Astrocyte (in vitro differentiated cells and primary cell): ENCODE data around the gene PCDHGA8. TPM values are rescaled to one million over a fixed set of nuclear protein-coding genes. Genes with fewer than 3 reads are reported as not detected.

Experiments
- DNase-seq: peaks from one replicate; pipeline ENCODE4 v3.0.0-alpha.2; 2010; ENCODE audit warnings: low read depth
- FAIRE-seq: peaks from 2 replicates; lab custom pipeline; 2011; peaks lifted over from hg19 to GRCh38; lab: Jason Lieb, UNC
- H2AFZ ChIP-seq: 2 replicates; pipeline ENCODE4 v1.6.0; 2012; ENCODE audit warnings: low read depth, low read length, inconsistent platforms
- H3K27ac ChIP-seq: 2 replicates; pipeline ENCODE4 v1.5.1; 2011; ENCODE audit warnings: low read depth, low read length, inconsistent platforms
- H3K27me3 ChIP-seq: 2 replicates; pipeline ENCODE4 v1.6.0; 2011; ENCODE audit warnings: low read length, inconsistent platforms; ENCODE audit not compliant: insufficient read depth
- H3K36me3 ChIP-seq: 2 replicates; pipeline ENCODE4 v1.5.1; 2011; ENCODE audit warnings: low read length, inconsistent platforms; ENCODE audit not compliant: insufficient read depth
- H3K4me1 ChIP-seq: 2 replicates; pipeline ENCODE4 v1.5.1; 2011; ENCODE audit warnings: low read length, inconsistent platforms; ENCODE audit not compliant: insufficient read depth
- H3K4me2 ChIP-seq: 2 replicates; pipeline ENCODE4 v1.6.0; 2012; ENCODE audit warnings: low read length, inconsistent platforms
- H3K4me3 ChIP-seq: 2 replicates; pipeline ENCODE4 v1.5.1; 2011; ENCODE audit warnings: low read depth, mild to moderate bottlenecking, low read length, inconsistent platforms; ENCODE audit not compliant: insufficient read depth
- H3K79me2 ChIP-seq: 2 replicates; pipeline ENCODE4 v1.6.0; 2012; ENCODE audit warnings: mild to moderate bottlenecking, low read length, inconsistent platforms; ENCODE audit not compliant: insufficient read depth
- H3K9ac ChIP-seq: 2 replicates; pipeline ENCODE4 v1.6.0; 2012; ENCODE audit warnings: mild to moderate bottlenecking, low read length, inconsistent platforms
- H3K9me3 ChIP-seq: 2 replicates; pipeline ENCODE4 v1.5.1; 2012; ENCODE audit warnings: low read depth, mild to moderate bottlenecking, low read length, inconsistent platforms; ENCODE audit not compliant: insufficient read depth
- H4K20me1 ChIP-seq: 2 replicates; pipeline ENCODE4 v1.6.0; 2012; ENCODE audit warnings: low read length, inconsistent platforms; ENCODE audit not compliant: insufficient read depth
- H3K27ac Mint-ChIP-seq: one replicate; pipeline ENCODE4 v1.8.0; 2021; ENCODE audit warnings: mild to moderate bottlenecking, mixed read lengths; ENCODE audit not compliant: unreplicated experiment
- H3K27me3 Mint-ChIP-seq: one replicate; pipeline ENCODE4 v1.8.0; 2021; ENCODE audit warnings: low read depth, mixed read lengths; ENCODE audit not compliant: unreplicated experiment
- H3K36me3 Mint-ChIP-seq: one replicate; pipeline ENCODE4 v1.8.0; 2021; ENCODE audit warnings: low read depth, mixed read lengths; ENCODE audit not compliant: unreplicated experiment
- H3K4me1 Mint-ChIP-seq: one replicate; pipeline ENCODE4 v1.8.0; 2021; ENCODE audit warnings: low read depth, mixed read lengths; ENCODE audit not compliant: unreplicated experiment
- H3K4me3 Mint-ChIP-seq: one replicate; pipeline ENCODE4 v1.8.0; 2021; ENCODE audit warnings: mild to moderate bottlenecking, moderate library complexity, mixed read lengths; ENCODE audit not compliant: unreplicated experiment
- H3K9me3 Mint-ChIP-seq: one replicate; pipeline ENCODE4 v1.8.0; 2021; ENCODE audit warnings: mild to moderate bottlenecking, mixed read lengths; ENCODE audit not compliant: unreplicated experiment
- CTCF ChIP-seq: IDR thresholded peaks from 2 replicates; pipeline ENCODE4 v1.5.1; 2011; ENCODE audit warnings: low read depth, mild to moderate bottlenecking, inconsistent platforms, low read length, moderate library complexity; ENCODE audit not compliant: insufficient read depth
- EZH2 ChIP-seq: IDR thresholded peaks from 2 replicates; pipeline ENCODE4 v1.6.1; 2012; ENCODE audit warnings: mild to moderate bottlenecking, low read length, inconsistent platforms; ENCODE audit not compliant: insufficient read depth
- total RNA-seq: library from RNA; stranded (reverse); gene quantifications from 2 replicates; pipeline ENCODE4 v1.2.1, GENCODE V29; 2021

The PCDHGA8 gene
- total RNA-seq, 1 donor from 2014 or later, result 1.0 TPM

DNA sequence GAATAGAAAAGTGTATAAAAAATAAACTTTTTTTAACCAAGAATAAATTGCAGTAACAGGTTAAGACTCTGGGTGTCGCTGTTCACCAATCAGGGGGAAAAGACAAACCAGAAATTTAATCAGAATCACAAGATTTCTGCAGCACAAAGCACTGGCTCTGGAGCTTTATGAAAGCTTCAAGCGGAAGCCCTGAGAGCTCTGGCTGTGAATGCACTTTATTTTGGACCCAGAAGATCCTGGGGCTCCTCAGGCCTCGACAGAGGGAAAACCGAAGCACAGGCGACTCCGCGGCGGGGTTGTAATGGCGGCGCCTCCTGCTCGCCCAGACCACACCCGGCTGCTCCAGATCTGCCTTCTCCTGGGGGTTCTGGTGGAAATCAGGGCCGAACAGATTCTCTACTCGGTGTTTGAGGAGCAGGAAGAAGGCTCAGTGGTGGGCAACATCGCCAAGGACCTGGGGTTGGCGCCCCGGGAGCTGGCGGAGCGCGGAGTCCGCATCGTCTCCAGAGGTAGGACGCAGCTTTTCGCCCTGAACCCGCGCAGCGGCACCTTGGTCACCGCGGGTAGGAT lies 37.4 kb upstream of the PCDHGA8 start, which contains the start of gene PCDHGA4:
Gene PCDHGA4, plus strand, starts transcription at position 122 of the 570 bp plus-strand sequence. Its CDS starts 87 bp downstream, at position 209.
- no peak within 1 kb of the TSS for H3K4me3 ChIP-seq
- FAIRE-seq (no peak), DNase-seq (no peak)
- Mint-ChIP-seq H3K27ac (no peak within 1 kb of the TSS), H3K36me3 (peaks cover 8% of the 10 kb centered on the region), H3K9me3 (peaks cover 33% of the 10 kb centered on the region), H3K27me3 (no peaks in the 10 kb centered on the region), H3K4me3 (no peak within 1 kb of the TSS), H3K4me1 (no peaks in the 10 kb centered on the region)
- no peaks in the 10 kb centered on the region for H4K20me1 ChIP-seq
- no peaks in the 10 kb centered on the region for H3K79me2 ChIP-seq
- H3K36me3 ChIP-seq, result no peaks in the 10 kb centered on the region
- no peak within 1 kb of the TSS for H2AFZ ChIP-seq
- H3K27ac ChIP-seq, result no peak within 1 kb of the TSS
- peaks cover 47% of the 10 kb centered on the region for H3K9me3 ChIP-seq
- no peak within 1 kb of the TSS for H3K9ac ChIP-seq
- no peak for TF ChIP-seq EZH2
- peak; percentile 39 for TF ChIP-seq CTCF
- H3K27me3 ChIP-seq, result peaks cover 3% of the 10 kb centered on the region
- H3K4me2 ChIP-seq, result peak within 1 kb of the TSS; percentile 45
- no peaks in the 10 kb centered on the region for H3K4me1 ChIP-seq

GRCh38 chr5:141355641-141356040 lies 36.8 kb upstream of the PCDHGA8 start:
- H3K27me3 Mint-ChIP-seq, result no peaks in the 10 kb centered on the region
- no peaks in the 10 kb centered on the region for H4K20me1 ChIP-seq
- peaks cover 47% of the 10 kb centered on the region for H3K9me3 ChIP-seq

More at GRCh38 chr5:141355641-141356040, 36.8 kb upstream of the PCDHGA8 start:
- FAIRE-seq (no peak), DNase-seq (no peak)
- H3K4me2 ChIP-seq, result peak overlapping the region; percentile 45
- Mint-ChIP-seq H3K4me1 (no peaks in the 10 kb centered on the region), H3K9me3 (peaks cover 35% of the 10 kb centered on the region), H3K27ac (no peak overlapping the region), H3K4me3 (no peak overlapping the region), H3K36me3 (peaks cover 10% of the 10 kb centered on the region)
- H2AFZ ChIP-seq, result no peak overlapping the region
- H3K36me3 ChIP-seq, result no peaks in the 10 kb centered on the region
- no peak overlapping the region for H3K27ac ChIP-seq
- H3K4me3 ChIP-seq, result no peak overlapping the region
- TF ChIP-seq EZH2 (no peak), CTCF (no peak)
- no peaks in the 10 kb centered on the region for H3K79me2 ChIP-seq
- peaks cover 3% of the 10 kb centered on the region for H3K27me3 ChIP-seq
- no peak overlapping the region for H3K9ac ChIP-seq
- no peaks in the 10 kb centered on the region for H3K4me1 ChIP-seq
